ENCODE results near the gene TMEM80. TPM values are rescaled to one million over a fixed set of nuclear protein-coding genes. Genes with fewer than 3 reads are reported as not detected.

The TMEM80 gene
- total and polyA plus RNA-seq, 2 of the 8 experiments (the other 6 are each of a cell fraction or from before 2014, with no cell fraction given), result 8.0 to 16.3 TPM

- no peak overlapping the region for H3K23ac ChIP-seq (ENCODE audit: insufficient read length)
- H3K79me1 ChIP-seq (ENCODE audit: low read depth, low read length), result no peaks in the 10 kb centered on the region
- H4K20me1 ChIP-seq (replicated peaks in 1 of 2; ENCODE audit: control insufficient read depth in 1 of 2, insufficient read depth in 2 of 2, low read length in 2 of 2), result peaks cover 0 to 1% of the 10 kb centered on the region in 2 experiments
- H2BK12ac ChIP-seq (ENCODE audit: low read depth, low read length), result peak overlapping the region; percentile 94
- ChIA-PET POLR2A (ENCODE audit: partially characterized antibody) (interaction anchor here (1.1 to 3.9 kb wide), 5 partner anchors 12 to 38 kb away, joined by 3 to 16 read pairs (median 4); partner anchors contain the start of genes DEAF1, TALDO1 and TMEM80), CTCF (ENCODE audit: partially characterized antibody) (interaction anchor here (0.9 to 3.4 kb wide), 6 partner anchors 10 to 49 kb away, joined by 3 to 15 read pairs (median 4); no protein-coding TSS in a partner anchor)
- peak overlapping the region; percentile 93; the same call in 1 of the 2 replicates for H2AK5ac ChIP-seq (ENCODE audit: low read depth, low read length)
- no peak for DNase-seq (ENCODE audit: low read depth in 1 of 2, low spot score in 2 of 2)
- H3K14ac ChIP-seq (ENCODE audit: insufficient read length), result no peak overlapping the region
- H2BK120ac ChIP-seq (replicated peaks; ENCODE audit: low read depth, low read length), result no peak overlapping the region
- H2BK5ac ChIP-seq (ENCODE audit: low read depth, low read length), result peak overlapping the region; percentile 60; the same call in 1 of the 2 replicates
- peak overlapping the region; percentile 51; the same call in 1 of the 2 replicates for H4K8ac ChIP-seq (ENCODE audit: extremely low read depth, insufficient read depth, low read length)
- no peaks in the 10 kb centered on the region for H3K79me2 ChIP-seq (ENCODE audit: control insufficient read depth in 1 of 2, insufficient read depth in 2 of 2, low read length in 2 of 2)
- no peak overlapping the region for H3K56ac ChIP-seq (replicated peaks; ENCODE audit: insufficient read length, low read depth, low read length)
- H2AFZ ChIP-seq (ENCODE audit: low read length), result no peak overlapping the region
- no peak overlapping the region for H3K27ac ChIP-seq (ENCODE audit: low read depth, low read length)
- H3K4ac ChIP-seq (replicated peaks; ENCODE audit: insufficient read length, low read depth, low read length), result no peak overlapping the region
- peak overlapping the region; percentile 88 for H2BK15ac ChIP-seq (ENCODE audit: low read length)
- no peaks in the 10 kb centered on the region for H3K27me3 ChIP-seq (replicated peaks in 1 of 4; ENCODE audit: control insufficient read depth in 3 of 4, extremely low read depth in 1 of 4, insufficient read depth in 3 of 4, low read length in 3 of 4)
- peak overlapping the region; percentile 42 for H4K91ac ChIP-seq (replicated peaks; ENCODE audit: insufficient read length, low read length)
- FAIRE-seq, result no peak
- no peaks in the 10 kb centered on the region for H3K9me3 ChIP-seq (ENCODE audit: insufficient read depth in 2 of 2, low read depth in 1 of 2, low read length in 1 of 2)
- peaks cover 0 to 48% (median 33%) of the 10 kb centered on the region in 4 experiments; a peak in 6 of 7 replicates for H3K4me1 ChIP-seq (replicated peaks in 1 of 4; ENCODE audit: control insufficient read depth in 3 of 4, insufficient read depth in 4 of 4, low read length in 3 of 4)
- H3K36me3 ChIP-seq (ENCODE audit: control insufficient read depth in 2 of 4, insufficient read depth in 4 of 4, low read length in 3 of 4), result no peaks in the 10 kb centered on the region; a peak in 1 of 8 replicates
- no peak overlapping the region for H3K4me3 ChIP-seq (ENCODE audit: extremely low read depth in 1 of 4, insufficient read depth in 2 of 4, low read depth in 3 of 4, low read length in 4 of 4)
- no peak overlapping the region for H2BK20ac ChIP-seq (ENCODE audit: low read length)
- H3K23me2 ChIP-seq (ENCODE audit: low read depth, low read length), result peaks cover 8% of the 10 kb centered on the region; the same call in 1 of the 2 replicates
- peak overlapping the region; percentile 0; the same call in 1 of the 2 replicates for H3K18ac ChIP-seq (ENCODE audit: extremely low read depth, low read length)
- H3K9ac ChIP-seq (replicated peaks in 1 of 4; ENCODE audit: extremely low read depth in 1 of 4, low read depth in 3 of 4, low read length in 3 of 4), result no peak overlapping the region
- H4K5ac ChIP-seq (ENCODE audit: insufficient read length, low read depth, low read length), result no peak overlapping the region
- H3K4me2 ChIP-seq (ENCODE audit: insufficient read depth in 1 of 2, low read depth in 2 of 2, low read length in 2 of 2), result no peak overlapping the region
- 85% methylated on average over 23 of the region's 27 CpGs; no CpG with 5 or more reads in 1 of the 2 experiments for WGBS, 2 experiments (ENCODE audit: extremely low coverage in 1 of 2, insufficient coverage in 1 of 2, insufficient read length in 1 of 2, insufficient replicate concordance in 2 of 2, low coverage in 1 of 2, low lambda C conversion rate in 2 of 2, missing lambda C conversion rate in 1 of 2)
- TF ChIP-seq GABPA (IDR thresholded peaks at IDR 0.05; ENCODE audit: borderline replicate concordance, insufficient read depth, low read length), result no peak
- TF ChIP-seq USF2 (IDR thresholded peaks at IDR 0.05; ENCODE audit: low read length), result no peak
- TF ChIP-seq CTCF (IDR thresholded peaks at IDR 0.05; ENCODE audit: control extremely low read depth in 1 of 3, insufficient read depth in 1 of 3, low read depth in 1 of 3, low read length in 3 of 3), result no peak
- no peak for TF ChIP-seq RAD21 (IDR thresholded peaks at IDR 0.05 in 1 of 2, conservative IDR thresholded peaks at IDR 0.05 in 1 of 2; ENCODE audit: low read depth in 2 of 2, low read length in 2 of 2)
- no peak for TF ChIP-seq RNF2 (IDR thresholded peaks at IDR 0.05; ENCODE audit: borderline replicate concordance, low read depth, low read length, missing control alignments, poor library complexity, severe bottlenecking)
These were observed 13.7 kb downstream of the TMEM80 start for GRCh38 chr11:709109-709997.
